ENCODE data around the gene HOXA3. TPM values are rescaled to one million over a fixed set of nuclear protein-coding genes. Genes with fewer than 3 reads are reported as not detected.

The HOXA3 gene
- total RNA-seq, 1 donor from 2014 or later: not detected

DNA sequence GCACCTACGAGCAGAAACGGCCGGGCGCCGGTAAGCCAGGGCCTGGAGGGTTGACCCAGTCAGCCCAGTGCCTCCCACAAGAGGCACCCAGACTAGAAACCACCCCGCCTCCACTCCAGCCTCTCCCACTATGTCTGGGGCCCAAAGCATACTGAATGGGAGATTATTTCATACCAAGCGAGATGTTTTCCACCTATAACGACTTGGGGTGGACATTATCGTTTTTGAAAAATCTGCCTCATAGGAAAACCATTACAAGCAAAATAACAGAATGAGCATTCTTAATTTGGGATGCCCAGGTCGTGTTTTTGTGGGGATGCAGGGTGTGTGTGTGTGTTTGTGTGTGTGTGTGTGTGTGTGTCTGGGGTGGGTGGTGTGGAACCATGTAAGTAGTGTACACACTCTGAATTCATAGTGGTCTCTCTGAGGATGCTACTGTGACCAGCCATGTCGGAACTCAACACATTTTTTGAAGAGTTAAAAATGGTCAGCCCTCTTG lies 6.4 kb downstream of the HOXA3 start:
- H3K27me3 Mint-ChIP-seq (ENCODE audit: low read depth, unreplicated experiment): peaks cover 86% of the 10 kb centered on the region
- Histone ChIP-seq H3K36me3 (ENCODE audit: insufficient read depth, low read length) (no peaks in the 10 kb centered on the region), H3K4me3 (ENCODE audit: insufficient read depth, low read depth, low read length) (no peak overlapping the region), H3K27ac (ENCODE audit: low read depth, low read length) (no peak overlapping the region), H3K27me3 (ENCODE audit: insufficient read depth, low read length) (peaks cover 94% of the 10 kb centered on the region), H3K9ac (ENCODE audit: low read length) (no peak overlapping the region), H4K20me1 (ENCODE audit: insufficient read depth, low read length) (peaks cover 2% of the 10 kb centered on the region), H3K4me1 (ENCODE audit: insufficient read depth, low read length) (peaks cover 1% of the 10 kb centered on the region), H3K4me2 (ENCODE audit: low read length) (no peak overlapping the region), H3K9me3 (ENCODE audit: insufficient read depth, low read depth, low read length) (peaks cover 18% of the 10 kb centered on the region), H3K79me2 (ENCODE audit: insufficient read depth, low read length) (no peaks in the 10 kb centered on the region), H2AFZ (ENCODE audit: low read depth, low read length) (no peak overlapping the region)
- H3K4me3 Mint-ChIP-seq (ENCODE audit: unreplicated experiment): no peak overlapping the region
- FAIRE-seq (no peak), DNase-seq (ENCODE audit: low read depth) (no peak)
- peaks cover 3% of the 10 kb centered on the region for H3K36me3 Mint-ChIP-seq (ENCODE audit: low read depth, unreplicated experiment)
- peaks cover 55% of the 10 kb centered on the region for H3K9me3 Mint-ChIP-seq (ENCODE audit: unreplicated experiment)
- no peak overlapping the region for H3K27ac Mint-ChIP-seq (ENCODE audit: unreplicated experiment)
- no peaks in the 10 kb centered on the region for H3K4me1 Mint-ChIP-seq (ENCODE audit: low read depth, unreplicated experiment)
- TF ChIP-seq EZH2 (IDR thresholded peaks at IDR 0.05; ENCODE audit: insufficient read depth, low read length): no peak
- no peak for TF ChIP-seq CTCF (IDR thresholded peaks at IDR 0.05; ENCODE audit: insufficient read depth, low read depth, low read length)

DNA sequence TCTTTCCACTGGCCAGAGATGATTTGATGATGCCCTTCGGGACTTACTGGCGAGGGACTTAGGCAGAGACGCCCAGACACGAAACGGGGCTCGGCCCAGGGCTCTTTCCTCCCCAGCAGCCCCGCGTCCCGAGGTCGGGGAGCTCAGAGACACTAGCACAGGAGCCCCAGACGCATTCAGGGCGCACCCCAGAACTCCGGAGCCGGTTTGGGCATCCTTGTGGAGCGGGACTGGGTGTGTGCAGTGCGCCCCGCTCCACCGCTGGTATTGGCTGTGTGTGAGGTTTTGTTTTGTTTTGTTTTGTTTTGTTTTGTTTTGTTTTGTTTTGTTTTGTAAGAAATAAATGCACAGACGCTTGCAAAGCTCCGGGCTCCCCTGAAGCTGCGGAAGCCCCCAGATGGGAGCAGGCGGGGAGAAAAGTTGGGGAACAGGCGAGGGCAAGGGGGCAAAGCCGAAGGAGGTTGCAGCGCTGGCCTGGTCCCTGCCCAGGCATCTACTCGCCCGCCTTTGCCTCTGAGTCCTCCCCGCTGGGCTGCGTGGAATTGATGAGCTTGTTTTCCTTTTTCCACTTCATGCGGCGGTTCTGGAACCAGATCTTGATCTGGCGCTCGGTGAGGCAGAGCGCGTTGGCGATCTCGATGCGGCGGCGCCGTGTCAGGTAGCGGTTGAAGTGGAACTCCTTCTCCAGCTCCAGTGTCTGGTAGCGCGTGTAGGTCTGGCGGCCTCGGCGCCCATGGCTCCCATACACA lies 7.0 kb downstream of the HOXA3 start:
- H3K27me3 ChIP-seq (ENCODE audit: insufficient read depth, low read length): peaks cover 96% of the 10 kb centered on the region
- no peak overlapping the region for H3K9ac ChIP-seq (ENCODE audit: low read length)
- peaks cover 18% of the 10 kb centered on the region for H3K9me3 ChIP-seq (ENCODE audit: insufficient read depth, low read depth, low read length)
- H3K79me2 ChIP-seq (ENCODE audit: insufficient read depth, low read length): no peaks in the 10 kb centered on the region
- peaks cover 89% of the 10 kb centered on the region for H3K27me3 Mint-ChIP-seq (ENCODE audit: low read depth, unreplicated experiment)
- H3K27ac Mint-ChIP-seq (ENCODE audit: unreplicated experiment): no peak overlapping the region
- no peak overlapping the region for H3K27ac ChIP-seq (ENCODE audit: low read depth, low read length)
- H3K4me1 ChIP-seq (ENCODE audit: insufficient read depth, low read length): no peaks in the 10 kb centered on the region
- H3K36me3 ChIP-seq (ENCODE audit: insufficient read depth, low read length): no peaks in the 10 kb centered on the region
- no peak overlapping the region for H2AFZ ChIP-seq (ENCODE audit: low read depth, low read length)
- no peaks in the 10 kb centered on the region for H3K4me1 Mint-ChIP-seq (ENCODE audit: low read depth, unreplicated experiment)
- H3K9me3 Mint-ChIP-seq (ENCODE audit: unreplicated experiment): peaks cover 52% of the 10 kb centered on the region
- H3K4me3 Mint-ChIP-seq (ENCODE audit: unreplicated experiment): no peak overlapping the region
- H3K36me3 Mint-ChIP-seq (ENCODE audit: low read depth, unreplicated experiment): peaks cover 3% of the 10 kb centered on the region
- peaks cover 2% of the 10 kb centered on the region for H4K20me1 ChIP-seq (ENCODE audit: insufficient read depth, low read length)
- DNase-seq (ENCODE audit: low read depth): no peak
- no peak for TF ChIP-seq CTCF (IDR thresholded peaks at IDR 0.05; ENCODE audit: insufficient read depth, low read depth, low read length)
- peak; percentile 79 for TF ChIP-seq EZH2 (IDR thresholded peaks at IDR 0.05; ENCODE audit: insufficient read depth, low read length)
- FAIRE-seq: no peak
- H3K4me2 ChIP-seq (ENCODE audit: low read length): peak overlapping the region; percentile 33
- no peak overlapping the region for H3K4me3 ChIP-seq (ENCODE audit: insufficient read depth, low read depth, low read length)

DNA sequence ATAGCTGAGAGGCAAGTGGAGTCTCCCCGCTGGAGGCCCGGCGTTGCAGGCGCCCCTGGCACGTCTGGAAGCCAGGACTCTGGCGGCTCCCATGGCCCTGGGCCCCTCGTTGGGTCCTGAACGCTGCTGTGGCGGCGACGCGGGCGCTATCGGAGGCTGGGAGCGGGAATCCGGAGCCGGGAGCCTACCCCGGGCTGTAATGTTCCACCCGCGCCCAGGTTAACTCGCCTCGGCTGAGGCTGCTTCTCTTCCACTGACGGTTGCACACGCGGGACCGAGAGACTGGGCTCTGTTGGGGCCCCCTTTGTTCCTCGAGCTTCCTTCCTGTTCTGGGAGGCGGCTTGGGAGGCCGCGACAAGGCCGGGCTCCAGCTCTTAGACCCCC lies 7.6 kb downstream of the HOXA3 start:
- TF ChIP-seq CTCF (IDR thresholded peaks at IDR 0.05; ENCODE audit: insufficient read depth, low read depth, low read length): no peak
- TF ChIP-seq EZH2 (IDR thresholded peaks at IDR 0.05; ENCODE audit: insufficient read depth, low read length): no peak
- Mint-ChIP-seq H3K27me3 (ENCODE audit: low read depth, unreplicated experiment) (peaks cover 89% of the 10 kb centered on the region), H3K4me3 (ENCODE audit: unreplicated experiment) (no peak overlapping the region), H3K27ac (ENCODE audit: unreplicated experiment) (no peak overlapping the region), H3K9me3 (ENCODE audit: unreplicated experiment) (peaks cover 52% of the 10 kb centered on the region), H3K36me3 (ENCODE audit: low read depth, unreplicated experiment) (peaks cover 3% of the 10 kb centered on the region), H3K4me1 (ENCODE audit: low read depth, unreplicated experiment) (no peaks in the 10 kb centered on the region)
- no peak overlapping the region for H3K27ac ChIP-seq (ENCODE audit: low read depth, low read length)
- H3K9ac ChIP-seq (ENCODE audit: low read length): no peak overlapping the region
- H3K4me2 ChIP-seq (ENCODE audit: low read length): peak overlapping the region; percentile 33
- peaks cover 97% of the 10 kb centered on the region for H3K27me3 ChIP-seq (ENCODE audit: insufficient read depth, low read length)
- DNase-seq (ENCODE audit: low read depth): no peak
- no peak overlapping the region for H2AFZ ChIP-seq (ENCODE audit: low read depth, low read length)
- H4K20me1 ChIP-seq (ENCODE audit: insufficient read depth, low read length): peaks cover 2% of the 10 kb centered on the region
- H3K79me2 ChIP-seq (ENCODE audit: insufficient read depth, low read length): no peaks in the 10 kb centered on the region
- H3K36me3 ChIP-seq (ENCODE audit: insufficient read depth, low read length): no peaks in the 10 kb centered on the region
- FAIRE-seq: no peak
- peaks cover 18% of the 10 kb centered on the region for H3K9me3 ChIP-seq (ENCODE audit: insufficient read depth, low read depth, low read length)
- no peak overlapping the region for H3K4me3 ChIP-seq (ENCODE audit: insufficient read depth, low read depth, low read length)
- no peaks in the 10 kb centered on the region for H3K4me1 ChIP-seq (ENCODE audit: insufficient read depth, low read length)
